OCI-LY3 (cell line): ENCODE measurements around the gene SLC22A4.

Experiments
- H2AFZ ChIP-seq: fragments of 200-600, 300-600 bp; shearing (Covaris generic); 2 replicates; pipeline ENCODE4 v1.6.0; 2014; ENCODE audit warnings: antibody characterized with exemption, low read depth, low read length
- H3K27ac ChIP-seq: fragments of 200-600, 300-600 bp; sonication (generic); 2 replicates; pipeline ENCODE4 v1.5.1; 2014; ENCODE audit warnings: mild to moderate bottlenecking, low read length, moderate library complexity, mixed read lengths
- H3K27me3 ChIP-seq: fragments of 200-600, 300-600 bp; sonication (generic); 2 replicates; pipeline ENCODE4 v1.6.1; 2014; ENCODE audit warnings: low read depth, low read length, mixed read lengths
- H3K36me3 ChIP-seq: fragments of 200-600, 300-600 bp; sonication (generic); replicated peaks from 2 replicates; pipeline ENCODE3; 2014; ENCODE audit warnings: low read depth, low read length, mixed read lengths
- H3K4me1 ChIP-seq: fragments of 300-600, 200-600 bp; sonication (generic); 2 replicates; pipeline ENCODE4 v1.6.1; 2014; ENCODE audit warnings: low read length, mixed read lengths
- H3K4me2 ChIP-seq: fragments of 200-600, 300-600 bp; sonication (generic); 2 replicates; pipeline ENCODE4 v1.6.1; 2014; ENCODE audit warnings: low read length, mixed read lengths
- H3K4me3 ChIP-seq: fragments of 300-600, 200-600 bp; sonication (generic); 2 replicates; pipeline ENCODE4 v1.5.1; 2014; ENCODE audit warnings: antibody characterized with exemption, mild to moderate bottlenecking, low read length, moderate library complexity
- H3K79me2 ChIP-seq: fragments of 300-600, 200-600 bp; shearing (Covaris generic); 2 replicates; pipeline ENCODE4 v1.6.1; 2014; ENCODE audit warnings: mild to moderate bottlenecking, low read length, mixed read lengths
- H3K9ac ChIP-seq: fragments of 300-600, 200-600 bp; shearing (Covaris generic); 2 replicates; pipeline ENCODE4 v1.6.0; 2014; ENCODE audit warnings: mild to moderate bottlenecking, low read length, moderate library complexity
- H3K9me3 ChIP-seq: fragments of 200-600, 300-600 bp; shearing (Covaris generic); 2 replicates; pipeline ENCODE4 v1.6.1; 2014; ENCODE audit warnings: low read length, mixed read lengths; ENCODE audit not compliant: insufficient read depth
- H4K20me1 ChIP-seq: fragments of 200-600, 300-600 bp; sonication (generic); 2 replicates; pipeline ENCODE4 v1.6.1; 2016; ENCODE audit warnings: low read length, mixed read lengths; ENCODE audit not compliant: insufficient read depth
- CTCF ChIP-seq: fragments of 200-600, 300-600 bp; sonication (generic); IDR thresholded peaks from 2 replicates; pipeline ENCODE4 v1.5.1; 2014; ENCODE audit warnings: antibody characterized with exemption, low read length, low read depth
- EZH2phosphoT487 ChIP-seq: fragments of 200-600 bp; shearing (Covaris generic); IDR thresholded peaks from 2 replicates; pipeline ENCODE4 v1.6.1; 2018; ENCODE audit warnings: antibody characterized with exemption, mixed run types, low read depth

Gene SLC22A4

GRCh38 chr5:132391247-132391646 lies 97.1 kb downstream of the SLC22A4 start:
- Histone ChIP-seq H3K27me3 (no peaks in the 10 kb centered on the region), H4K20me1 (no peaks in the 10 kb centered on the region), H3K4me3 (no peak overlapping the region), H3K9me3 (no peaks in the 10 kb centered on the region), H3K4me1 (peaks cover 19% of the 10 kb centered on the region), H3K36me3 (no peaks in the 10 kb centered on the region), H3K4me2 (no peak overlapping the region), H3K79me2 (no peaks in the 10 kb centered on the region), H3K27ac (no peak overlapping the region), H3K9ac (no peak overlapping the region), H2AFZ (no peak overlapping the region)
- no peak for TF ChIP-seq CTCF
- no peak for TF ChIP-seq EZH2phosphoT487

- Histone ChIP-seq H3K4me1 (peaks cover 14% of the 10 kb centered on the region), H3K9ac (no peak overlapping the region), H3K4me3 (no peak overlapping the region), H3K27me3 (no peaks in the 10 kb centered on the region), H4K20me1 (no peaks in the 10 kb centered on the region), H3K27ac (no peak overlapping the region), H3K79me2 (no peaks in the 10 kb centered on the region), H3K36me3 (no peaks in the 10 kb centered on the region), H3K4me2 (no peak overlapping the region), H3K9me3 (no peaks in the 10 kb centered on the region), H2AFZ (no peak overlapping the region)
- no peak for TF ChIP-seq CTCF
- no peak for TF ChIP-seq EZH2phosphoT487
These were observed 97.7 kb downstream of the SLC22A4 start for GRCh38 chr5:132391870-132392269.

DNA sequence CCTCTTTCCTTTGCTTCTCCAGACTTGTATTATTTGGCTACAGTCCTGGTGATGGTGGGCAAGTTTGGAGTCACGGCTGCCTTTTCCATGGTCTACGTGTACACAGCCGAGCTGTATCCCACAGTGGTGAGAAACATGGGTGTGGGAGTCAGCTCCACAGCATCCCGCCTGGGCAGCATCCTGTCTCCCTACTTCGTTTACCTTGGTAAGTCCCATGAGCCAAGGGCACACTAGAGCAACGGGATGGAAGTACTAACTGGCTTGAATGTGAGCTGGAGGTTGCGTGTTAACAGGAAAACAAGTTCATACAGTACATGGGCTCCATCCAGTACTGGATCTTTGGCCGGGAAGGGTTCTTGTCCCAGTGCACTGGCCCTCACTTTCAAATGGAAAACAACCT lies 98.2 kb downstream of the SLC22A4 start:
- H3K27me3 ChIP-seq, result no peaks in the 10 kb centered on the region
- no peak overlapping the region for H3K4me3 ChIP-seq
- H2AFZ ChIP-seq, result no peak overlapping the region
- TF ChIP-seq CTCF, result no peak
- no peak for TF ChIP-seq EZH2phosphoT487
- no peak overlapping the region for H3K9ac ChIP-seq
- no peaks in the 10 kb centered on the region for H4K20me1 ChIP-seq
- no peak overlapping the region for H3K27ac ChIP-seq
- no peak overlapping the region for H3K4me2 ChIP-seq
- peaks cover 8% of the 10 kb centered on the region for H3K4me1 ChIP-seq
- H3K36me3 ChIP-seq, result no peaks in the 10 kb centered on the region
- no peaks in the 10 kb centered on the region for H3K79me2 ChIP-seq
- no peaks in the 10 kb centered on the region for H3K9me3 ChIP-seq

- Histone ChIP-seq H3K4me2 (no peak overlapping the region), H3K4me1 (peaks cover under 1% of the 10 kb centered on the region; the same call in 1 of the 2 replicates), H3K9me3 (no peaks in the 10 kb centered on the region), H4K20me1 (no peaks in the 10 kb centered on the region), H2AFZ (no peak overlapping the region), H3K79me2 (no peaks in the 10 kb centered on the region), H3K9ac (no peak overlapping the region), H3K27ac (no peak overlapping the region), H3K4me3 (no peak overlapping the region), H3K27me3 (no peaks in the 10 kb centered on the region), H3K36me3 (no peaks in the 10 kb centered on the region)
- TF ChIP-seq CTCF, result no peak
- TF ChIP-seq EZH2phosphoT487, result no peak
These were observed 99.0 kb downstream of the SLC22A4 start for GRCh38 chr5:132392978-132393825.
